SK-N-MC (cell line): ENCODE measurements around the gene SOX5.

Experiments
- EZH2 ChIP-seq: fragments of 200-600 bp; sonication (generic); IDR thresholded peaks from one replicate; pipeline ENCODE4 v1.6.1; 2017; ENCODE audit warnings: antibody characterized with exemption
- POLR2AphosphoS5 ChIP-seq: IDR thresholded peaks from 2 replicates; pipeline ENCODE4 v1.6.1; 2012; ENCODE audit warnings: mild to moderate bottlenecking, low read depth, low read length, borderline replicate concordance

- TF ChIP-seq POLR2AphosphoS5, result no peak
- TF ChIP-seq EZH2, result no peak
These were observed 445.4 kb downstream of the SOX5 start for GRCh38 chr12:23504043-23504442.
